B cell (primary cell): ENCODE measurements around the gene TMSB4X. TPM values are rescaled to one million over a fixed set of nuclear protein-coding genes. Genes with fewer than 3 reads are reported as not detected.

Source experiments
- ATAC-seq: fragments of 200-7000 bp; cut with Tn5 transposase; one replicate; pipeline ENCODE4 v1.10.0; 2021; ENCODE audit warnings: low read depth, mild to moderate bottlenecking, moderate number of reproducible peaks, moderate library complexity
- CTCF ChIA-PET: fragments of 350-600 bp; sonication (Branson Sonifier 250); formaldehyde crosslinking; loops from one replicate; lab custom pipeline; 2021; ENCODE audit warnings: antibody characterized with exemption, inconsistent platforms; lab: Charles Lee
- POLR2A ChIA-PET: fragments of 350-600 bp; sonication (Branson Sonifier 250); formaldehyde crosslinking; loops from one replicate; lab custom pipeline; 2021; ENCODE audit warnings: antibody characterized with exemption; lab: Charles Lee
- DNase-seq: peaks from one replicate; pipeline ENCODE4 v3.0.0; 2013
- H2AFZ ChIP-seq: 2 replicates; pipeline ENCODE4 v1.6.1; 2012; ENCODE audit warnings: mild to moderate bottlenecking, low read depth, low read length; ENCODE audit not compliant: insufficient read depth, poor library complexity, severe bottlenecking
- H3K27ac ChIP-seq, 2 donors: 1 replicate in 1 of 2; 2 replicates in 1 of 2; pipeline ENCODE4 v1.5.1; 2012 to 2013; ENCODE audit warnings: low read length in 2 of 2, mild to moderate bottlenecking in 2 of 2, moderate library complexity in 1 of 2
- H3K27me3 ChIP-seq, 4 experiments: fragments of 200-600 bp in 1 of 4; sonication (generic) in 1 of 4; replicated peaks in 1 of 4; 1 replicate in 2 of 4; 2 replicates in 2 of 4; pipeline versions ENCODE4 v1.6.1 to v1.7.0; 2013 to 2016; ENCODE audit warnings: low read length in 3 of 4, mild to moderate bottlenecking in 2 of 4, mixed read lengths in 1 of 4, moderate library complexity in 1 of 4; ENCODE audit not compliant: insufficient read depth in 4 of 4, control insufficient read depth in 3 of 4; ENCODE audit errors: control extremely low read depth in 1 of 4
- H3K36me3 ChIP-seq, 2 experiments: replicated peaks in 1 of 2; 1 replicate in 1 of 2; 2 replicates in 1 of 2; pipeline versions ENCODE4 v1.6.1 to v1.7.1; 2013; ENCODE audit warnings: low read length in 1 of 2; ENCODE audit not compliant: insufficient read depth in 2 of 2, control insufficient read depth in 1 of 2; ENCODE audit errors: control extremely low read depth in 1 of 2, extremely low read depth in 1 of 2
- H3K4me1 ChIP-seq, 2 donors: fragments of 200-600 bp in 1 of 2; sonication (generic) in 1 of 2; 1 replicate in 1 of 2; 2 replicates in 1 of 2; pipeline versions ENCODE4 v1.5.1 to v1.6.1; 2013 to 2017; ENCODE audit warnings: low read length in 2 of 2; ENCODE audit not compliant: control insufficient read depth in 2 of 2, insufficient read depth in 2 of 2
- H3K4me2 ChIP-seq: replicated peaks from 2 replicates; pipeline ENCODE3; 2012; ENCODE audit warnings: mild to moderate bottlenecking, low read depth, low read length; ENCODE audit not compliant: poor library complexity, severe bottlenecking
- H3K4me3 ChIP-seq, 5 experiments: fragments of 200-600 bp in 1 of 5; sonication (generic) in 1 of 5; 1 replicate in 3 of 5; 2 replicates in 2 of 5; pipeline versions ENCODE4 v1.5.1 to v1.7.0; 2011 to 2016; ENCODE audit warnings: low read length in 4 of 5, mild to moderate bottlenecking in 4 of 5, low read depth in 2 of 5, control low read depth in 1 of 5, moderate library complexity in 1 of 5; ENCODE audit not compliant: insufficient read depth in 1 of 5; ENCODE audit errors: control extremely low read depth in 1 of 5, extremely low read depth in 1 of 5
- H3K79me2 ChIP-seq: fragments of 200-600 bp; sonication (generic); one replicate; pipeline ENCODE4 v1.6.0; 2016; ENCODE audit warnings: low read length; ENCODE audit not compliant: control insufficient read depth, insufficient read depth
- H3K9ac ChIP-seq: fragments of 200-600 bp; sonication (generic); 2 replicates; pipeline ENCODE4 v1.6.1; 2017; ENCODE audit warnings: mild to moderate bottlenecking, low read length, moderate library complexity
- H3K9me3 ChIP-seq, 3 donors: one replicate each; pipeline versions ENCODE4 v1.6.1 to v1.7.1; 2013; ENCODE audit warnings: low read length in 2 of 3; ENCODE audit not compliant: control insufficient read depth in 2 of 3, insufficient read depth in 1 of 3; ENCODE audit errors: control extremely low read depth in 1 of 3
- H4K20me1 ChIP-seq: 2 replicates; pipeline ENCODE4 v1.6.0; 2012; ENCODE audit warnings: mild to moderate bottlenecking, low read length; ENCODE audit not compliant: insufficient read depth, control insufficient read depth, poor library complexity, severe bottlenecking
- H3K27ac Mint-ChIP-seq: one replicate; pipeline ENCODE4 v1.8.0; 2021; ENCODE audit warnings: mixed read lengths
- H3K27me3 Mint-ChIP-seq: one replicate; pipeline ENCODE4 v1.8.0; 2021; ENCODE audit warnings: mixed read lengths
- H3K4me1 Mint-ChIP-seq: one replicate; pipeline ENCODE4 v1.8.0; 2021; ENCODE audit warnings: mixed read lengths
- H3K4me3 Mint-ChIP-seq: one replicate; pipeline ENCODE4 v1.8.0; 2021; ENCODE audit warnings: mixed read lengths
- H3K9me3 Mint-ChIP-seq: one replicate; pipeline ENCODE4 v1.8.0; 2022; ENCODE audit warnings: mixed read lengths; ENCODE audit not compliant: insufficient read depth
- EZH2 ChIP-seq: IDR thresholded peaks from 2 replicates; pipeline ENCODE4 v1.6.1; 2012; ENCODE audit warnings: borderline replicate concordance, low read depth, mild to moderate bottlenecking, moderate library complexity, low read length; ENCODE audit not compliant: insufficient read depth, poor library complexity, severe bottlenecking
- WGBS: methylation state at CpG from one replicate; pipeline ENCODE4 v1.1.5; 2013; ENCODE audit warnings: missing lambda C conversion rate; ENCODE audit not compliant: insufficient coverage; 5-methylcytosine and 5-hydroxymethylcytosine counted together
- intact Hi-C: fragments of 100-400 bp; cut with micrococcal nuclease; formaldehyde crosslinking; loops from one replicate; pipeline ENCODE4 v1.10.0; 2022
- polyA plus RNA-seq: library from polyadenylated mRNA; depleted of rRNA; stranded (reverse); fragments of >200 nt; gene quantifications from 2 replicates; pipeline ENCODE4 v1.2.3, GENCODE V29; 2012
- total RNA-seq, 2 donors: library from RNA; stranded (reverse); fragments of 120-200 nt in 1 of 2; gene quantifications; 1 replicate in 1 of 2; 2 replicates in 1 of 2; pipeline versions ENCODE4 v1.2.3 to v1.2.4, GENCODE V29; 2013 to 2022
- TF ChIP-seq, protein P1 (sequence below): fragments of 200-600 bp; IDR thresholded peaks from one replicate; pipeline ENCODE4 v1.8.0; 2022; ENCODE audit warnings: antibody characterized with exemption, mild to moderate bottlenecking

Gene TMSB4X
- total and polyA plus RNA-seq, 2 donors (not counting 1 experiment from before 2014, with no cell fraction given): 2,550 to 4,850 TPM

DNA sequence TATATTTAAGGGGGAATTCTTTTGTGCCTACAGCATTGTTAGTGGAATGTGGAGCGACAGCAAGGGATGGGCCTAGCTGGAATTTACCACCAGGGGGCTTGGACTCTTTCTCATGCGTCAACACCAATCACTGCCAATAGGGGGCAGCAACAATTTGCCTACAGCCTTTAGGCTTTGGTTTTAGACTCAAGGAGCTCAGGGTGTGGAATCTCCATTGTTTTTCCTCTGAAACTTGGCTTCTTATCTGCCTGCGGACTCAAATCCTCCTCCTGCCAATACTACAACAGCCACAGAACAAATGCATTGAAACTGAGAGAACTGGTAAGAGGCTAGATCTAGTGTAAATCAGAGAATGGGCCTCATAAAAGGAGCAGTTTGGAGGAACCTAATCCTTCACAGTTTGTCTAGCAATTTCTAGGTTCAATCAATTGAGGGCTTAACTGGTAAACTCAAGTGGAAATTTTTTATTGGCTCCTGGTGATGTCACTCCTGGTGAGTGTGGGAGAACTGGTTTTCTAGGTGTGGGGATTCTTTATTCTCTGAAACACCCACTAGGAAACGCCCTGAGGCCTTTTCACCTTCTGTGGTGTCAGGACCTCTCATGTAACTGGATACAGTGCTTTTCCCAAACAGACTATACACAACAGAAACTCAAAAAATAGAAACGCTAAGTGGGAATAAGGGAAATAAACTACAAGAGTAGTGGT lies 27.9 kb upstream of the TMSB4X start:
- Histone ChIP-seq H4K20me1 (peaks cover 6% of the 10 kb centered on the region), H3K36me3 (no peaks in the 10 kb centered on the region), H2AFZ (peak overlapping the region; percentile 26), H3K9ac (peak overlapping the region; percentile 22), H3K4me3 (peak overlapping the region in 1 of 5 experiments; percentile 38), H3K9me3 (no peaks in the 10 kb centered on the region), H3K4me1 (peaks cover 56 to 57% of the 10 kb centered on the region in 2 donors), H3K27me3 (no peaks in the 10 kb centered on the region), H3K79me2 (peaks cover 50% of the 10 kb centered on the region), H3K27ac (peak overlapping the region; percentile 49 to 88), H3K4me2 (peak overlapping the region; percentile 71)
- no peak for TF ChIP-seq EZH2
- TF ChIP-seq, protein P1, sequence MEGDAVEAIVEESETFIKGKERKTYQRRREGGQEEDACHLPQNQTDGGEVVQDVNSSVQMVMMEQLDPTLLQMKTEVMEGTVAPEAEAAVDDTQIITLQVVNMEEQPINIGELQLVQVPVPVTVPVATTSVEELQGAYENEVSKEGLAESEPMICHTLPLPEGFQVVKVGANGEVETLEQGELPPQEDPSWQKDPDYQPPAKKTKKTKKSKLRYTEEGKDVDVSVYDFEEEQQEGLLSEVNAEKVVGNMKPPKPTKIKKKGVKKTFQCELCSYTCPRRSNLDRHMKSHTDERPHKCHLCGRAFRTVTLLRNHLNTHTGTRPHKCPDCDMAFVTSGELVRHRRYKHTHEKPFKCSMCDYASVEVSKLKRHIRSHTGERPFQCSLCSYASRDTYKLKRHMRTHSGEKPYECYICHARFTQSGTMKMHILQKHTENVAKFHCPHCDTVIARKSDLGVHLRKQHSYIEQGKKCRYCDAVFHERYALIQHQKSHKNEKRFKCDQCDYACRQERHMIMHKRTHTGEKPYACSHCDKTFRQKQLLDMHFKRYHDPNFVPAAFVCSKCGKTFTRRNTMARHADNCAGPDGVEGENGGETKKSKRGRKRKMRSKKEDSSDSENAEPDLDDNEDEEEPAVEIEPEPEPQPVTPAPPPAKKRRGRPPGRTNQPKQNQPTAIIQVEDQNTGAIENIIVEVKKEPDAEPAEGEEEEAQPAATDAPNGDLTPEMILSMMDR: peak; percentile 90
- CTCF ChIA-PET: interaction anchor here (0.5 to 7.4 kb wide), 60 partner anchors 9 to 788 kb away, joined by 3 to 214 read pairs (median 4); partner anchors contain the start of genes OFD1 and TMSB4X
- POLR2A ChIA-PET: interaction anchor here (0.6 to 7.9 kb wide), 6 partner anchors 28 to 713 kb away, joined by 3 to 130 read pairs (median 6); partner anchors contain the start of gene TMSB4X
- 0% methylated on average over 1 of the region's 5 CpGs for WGBS
- H3K4me3 Mint-ChIP-seq: peak overlapping the region; percentile 74
- H3K4me1 Mint-ChIP-seq: peaks cover 53% of the 10 kb centered on the region
- H3K27me3 Mint-ChIP-seq: no peaks in the 10 kb centered on the region
- peak; percentile 31 for ATAC-seq
- peak; percentile 83 for DNase-seq
- no peaks in the 10 kb centered on the region for H3K9me3 Mint-ChIP-seq
- intact Hi-C loops: loop anchor here (1.0 kb wide), 1 partner anchor 541 kb away; no protein-coding TSS in a partner anchor
- peak overlapping the region; percentile 91 for H3K27ac Mint-ChIP-seq
